NCI-H345 (cell line): ENCODE measurements around the gene KCNK1.

ENCODE experiments used
- DNase-seq: peaks from one replicate; lab custom pipeline; 2025; lab: John Stamatoyannopoulos, UW

The KCNK1 gene

GRCh38 chr1:233704898-233705723 is 91.2 kb downstream of the KCNK1 start:
- DNase-seq = no peak

- DNase-seq = no peak
Observed at GRCh38 chr1:233707153-233707879, 93.4 kb downstream of the KCNK1 start.

GRCh38 chr1:233707880-233708815 is 94.2 kb downstream of the KCNK1 start:
- no peak for DNase-seq

GRCh38 chr1:233710031-233710430 is 96.1 kb downstream of the KCNK1 start:
- DNase-seq = no peak

GRCh38 chr1:233710507-233710906 is 96.6 kb downstream of the KCNK1 start:
- DNase-seq = no peak

- DNase-seq = no peak
Observed at GRCh38 chr1:233714631-233715217, 100.8 kb downstream of the KCNK1 start.

- DNase-seq = no peak
Observed at GRCh38 chr1:233718057-233718456, 104.2 kb downstream of the KCNK1 start.

- no peak for DNase-seq
Observed at GRCh38 chr1:233719655-233720341, 105.9 kb downstream of the KCNK1 start.

- DNase-seq = no peak
Observed at GRCh38 chr1:233721004-233721595, 107.2 kb downstream of the KCNK1 start.
